ENCODE measurements around the gene SBNO2.

DNA sequence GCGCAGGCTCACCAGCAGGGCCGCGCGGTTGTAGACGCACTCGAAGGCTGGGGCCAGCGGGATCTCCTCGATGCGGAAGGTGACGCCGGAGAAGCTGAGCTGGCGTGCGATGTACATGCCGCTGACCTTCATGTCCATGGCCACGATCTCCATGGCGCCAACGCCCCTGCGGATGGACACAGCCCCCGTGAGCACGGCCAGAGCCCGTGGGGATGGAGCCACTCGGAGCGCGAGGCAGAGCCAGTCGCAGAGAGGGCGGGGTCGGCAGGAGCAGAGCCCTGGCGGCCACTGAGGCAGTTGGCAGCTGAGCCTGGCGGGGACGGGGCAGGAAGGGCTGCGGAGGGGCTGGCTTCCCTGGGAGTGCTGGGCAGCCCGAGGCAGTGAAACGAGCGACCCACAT, 55.1 kb downstream of the SBNO2 start:
- TF ChIP-seq POLR2A (IDR thresholded peaks at IDR 0.05; ENCODE audit: low read depth, low read length) (no peak), POLR2AphosphoS5 (IDR thresholded peaks at IDR 0.05; ENCODE audit: low read depth, low read length) (no peak)
